ENCODE results near the gene PTH2. TPM values are rescaled to one million over a fixed set of nuclear protein-coding genes. Genes with fewer than 3 reads are reported as not detected.

Gene PTH2
- polyA plus RNA-seq, 3 donors = not detected

- no peak overlapping the region for H3K4me3 Mint-ChIP-seq
- Histone ChIP-seq H3K4me3 (replicated peaks in 1 of 3; ENCODE audit: low read depth in 2 of 3, low read length in 3 of 3) (no peak overlapping the region), H3K9ac (ENCODE audit: insufficient read depth, low read length, poor library complexity, severe bottlenecking) (no peak overlapping the region), H3K79me2 (ENCODE audit: insufficient read depth, low read length) (no peaks in the 10 kb centered on the region), H4K20me1 (ENCODE audit: insufficient read depth, low read length) (no peaks in the 10 kb centered on the region), H3K27me3 (ENCODE audit: control insufficient read depth in 2 of 2, insufficient read depth in 2 of 2, low read length in 2 of 2) (no peaks in the 10 kb centered on the region), H3K4me1 (ENCODE audit: control insufficient read depth in 1 of 2, insufficient read depth in 2 of 2, low read length in 2 of 2) (peaks cover 15 to 17% of the 10 kb centered on the region in 2 donors), H2AFZ (ENCODE audit: insufficient read depth, low read depth, low read length, poor library complexity, severe bottlenecking) (no peak overlapping the region), H3K27ac (ENCODE audit: low read depth in 1 of 2, low read length in 2 of 2) (no peak overlapping the region), H3K4me2 (replicated peaks; ENCODE audit: extremely low read depth, low read length, poor library complexity, severe bottlenecking) (no peak overlapping the region), H3K9me3 (replicated peaks in 1 of 2; ENCODE audit: control insufficient read depth in 1 of 2, insufficient read depth in 1 of 2, low read length in 2 of 2) (no peaks in the 10 kb centered on the region), H3K36me3 (replicated peaks in 1 of 2; ENCODE audit: control insufficient read depth in 1 of 2, insufficient read depth in 2 of 2, low read length in 2 of 2) (no peaks in the 10 kb centered on the region)
- H3K4me1 Mint-ChIP-seq = peaks cover 34% of the 10 kb centered on the region
- H3K9me3 Mint-ChIP-seq = peaks cover 0 to 5% (median 0%) of the 10 kb centered on the region in 7 donors
- no peak overlapping the region for H3K27ac Mint-ChIP-seq
- WGBS (ENCODE audit: insufficient coverage) = 98% methylated on average over 4 of the region's 9 CpGs
- DNase-seq = no peak
- H3K27me3 Mint-ChIP-seq (ENCODE audit: low read depth in 3 of 3) = peaks cover 8 to 14% (median 10%) of the 10 kb centered on the region in 3 donors
- TF ChIP-seq, protein P1, sequence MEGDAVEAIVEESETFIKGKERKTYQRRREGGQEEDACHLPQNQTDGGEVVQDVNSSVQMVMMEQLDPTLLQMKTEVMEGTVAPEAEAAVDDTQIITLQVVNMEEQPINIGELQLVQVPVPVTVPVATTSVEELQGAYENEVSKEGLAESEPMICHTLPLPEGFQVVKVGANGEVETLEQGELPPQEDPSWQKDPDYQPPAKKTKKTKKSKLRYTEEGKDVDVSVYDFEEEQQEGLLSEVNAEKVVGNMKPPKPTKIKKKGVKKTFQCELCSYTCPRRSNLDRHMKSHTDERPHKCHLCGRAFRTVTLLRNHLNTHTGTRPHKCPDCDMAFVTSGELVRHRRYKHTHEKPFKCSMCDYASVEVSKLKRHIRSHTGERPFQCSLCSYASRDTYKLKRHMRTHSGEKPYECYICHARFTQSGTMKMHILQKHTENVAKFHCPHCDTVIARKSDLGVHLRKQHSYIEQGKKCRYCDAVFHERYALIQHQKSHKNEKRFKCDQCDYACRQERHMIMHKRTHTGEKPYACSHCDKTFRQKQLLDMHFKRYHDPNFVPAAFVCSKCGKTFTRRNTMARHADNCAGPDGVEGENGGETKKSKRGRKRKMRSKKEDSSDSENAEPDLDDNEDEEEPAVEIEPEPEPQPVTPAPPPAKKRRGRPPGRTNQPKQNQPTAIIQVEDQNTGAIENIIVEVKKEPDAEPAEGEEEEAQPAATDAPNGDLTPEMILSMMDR (IDR thresholded peaks at IDR 0.05) = no peak
- intact Hi-C loops (cut with micrococcal nuclease) = no loop called here
- H3K36me3 Mint-ChIP-seq = no peaks in the 10 kb centered on the region
Measured at GRCh38 chr19:49413348-49413747, 9.9 kb downstream of the PTH2 start.

DNA sequence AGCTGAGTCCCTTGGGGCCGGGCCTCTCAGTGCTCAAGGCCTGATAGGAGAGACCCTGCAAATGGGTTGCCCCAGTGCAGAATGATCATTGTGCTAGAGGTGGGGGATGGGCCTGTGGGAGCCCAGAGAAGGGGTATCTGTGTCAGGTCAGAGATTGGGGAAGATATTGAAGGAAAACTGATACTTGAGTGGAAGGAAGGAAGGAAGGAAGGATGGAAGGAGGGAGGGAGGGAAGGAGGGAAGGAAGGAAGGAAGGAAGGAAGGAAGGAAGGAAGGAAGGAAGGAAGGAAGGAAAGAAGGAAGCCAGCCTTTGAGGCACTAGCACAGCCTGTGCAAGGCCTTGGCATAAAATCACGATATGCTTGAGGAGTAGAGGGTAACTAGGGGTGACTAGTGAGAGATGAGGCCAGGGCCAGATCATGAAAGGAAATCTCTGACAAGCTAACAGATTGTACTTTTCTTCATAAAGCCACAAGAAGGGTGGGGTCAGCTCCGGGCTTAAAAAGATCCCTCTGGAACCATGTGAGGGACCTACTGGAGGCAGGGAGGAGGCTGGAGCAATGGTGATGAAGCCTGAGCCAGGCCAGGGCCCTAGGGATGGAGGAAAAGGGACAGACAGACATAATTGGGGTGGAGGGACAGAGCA, 11.4 kb downstream of the PTH2 start:
- no peak overlapping the region for H3K4me2 ChIP-seq (replicated peaks; ENCODE audit: extremely low read depth, low read length, poor library complexity, severe bottlenecking)
- TF ChIP-seq, protein P1 (IDR thresholded peaks at IDR 0.05) = no peak
- 100% methylated on average over 2 of the region's 3 CpGs for WGBS (ENCODE audit: insufficient coverage)
- H3K27ac Mint-ChIP-seq = peak overlapping the region in 2 of 7 donors; percentile 40 to 85
- H4K20me1 ChIP-seq (ENCODE audit: insufficient read depth, low read length) = no peaks in the 10 kb centered on the region
- H3K4me1 Mint-ChIP-seq = peaks cover 28% of the 10 kb centered on the region
- peaks cover 15 to 17% of the 10 kb centered on the region in 2 donors for H3K4me1 ChIP-seq (ENCODE audit: control insufficient read depth in 1 of 2, insufficient read depth in 2 of 2, low read length in 2 of 2)
- no peaks in the 10 kb centered on the region for H3K36me3 ChIP-seq (replicated peaks in 1 of 2; ENCODE audit: control insufficient read depth in 1 of 2, insufficient read depth in 2 of 2, low read length in 2 of 2)
- H3K4me3 Mint-ChIP-seq = peak overlapping the region in 1 of 2 donors; percentile 24
- no peak overlapping the region for H2AFZ ChIP-seq (ENCODE audit: insufficient read depth, low read depth, low read length, poor library complexity, severe bottlenecking)
- intact Hi-C loops (cut with micrococcal nuclease) = no loop called here
- no peak overlapping the region for H3K4me3 ChIP-seq (replicated peaks in 1 of 3; ENCODE audit: low read depth in 2 of 3, low read length in 3 of 3)
- no peaks in the 10 kb centered on the region for H3K36me3 Mint-ChIP-seq
- H3K9ac ChIP-seq (ENCODE audit: insufficient read depth, low read length, poor library complexity, severe bottlenecking) = no peak overlapping the region
- no peaks in the 10 kb centered on the region for H3K79me2 ChIP-seq (ENCODE audit: insufficient read depth, low read length)
- no peak overlapping the region for H3K27ac ChIP-seq (ENCODE audit: low read depth in 1 of 2, low read length in 2 of 2)
- peaks cover 0 to 5% (median 0%) of the 10 kb centered on the region in 7 donors for H3K9me3 Mint-ChIP-seq
- H3K9me3 ChIP-seq (replicated peaks in 1 of 2; ENCODE audit: control insufficient read depth in 1 of 2, insufficient read depth in 1 of 2, low read length in 2 of 2) = no peaks in the 10 kb centered on the region
- H3K27me3 Mint-ChIP-seq (ENCODE audit: low read depth in 3 of 3) = peaks cover 8 to 10% (median 10%) of the 10 kb centered on the region in 3 donors
- H3K27me3 ChIP-seq (ENCODE audit: control insufficient read depth in 2 of 2, insufficient read depth in 2 of 2, low read length in 2 of 2) = no peaks in the 10 kb centered on the region
- DNase-seq = no peak
